Peyer's patch (tissue), 4 donors: ENCODE data around the gene TMSB4X.

Experiments
- CTCF ChIP-seq, 6 experiments: fragments of 450-650 bp in 4 of 6; fragments of 200-600 bp in 2 of 6; sonication (generic) in 1 of 6; IDR thresholded peaks; one replicate each; pipeline ENCODE4 v1.5.1; 2017 to 2019; ENCODE audit warnings: antibody characterized with exemption in 6 of 6, mild to moderate bottlenecking in 3 of 6, moderate library complexity in 1 of 6
- POLR2A ChIP-seq, 2 donors: fragments of 450-650 bp; IDR thresholded peaks; one replicate each; pipeline ENCODE4 v1.5.1; 2017; ENCODE audit warnings: antibody characterized with exemption in 2 of 2, mild to moderate bottlenecking in 2 of 2, moderate library complexity in 2 of 2

GRCh38 chrX:12946406-12946805 lies 28.5 kb upstream of the TMSB4X start:
- TF ChIP-seq CTCF (IDR thresholded peaks at IDR 0.05) (no peak), POLR2A (IDR thresholded peaks at IDR 0.05) (no peak)
